ENCODE results near the gene PRSS33. TPM values are rescaled to one million over a fixed set of nuclear protein-coding genes. Genes with fewer than 3 reads are reported as not detected.
A peak's percentile ranks its signal among the peaks of the same experiment; 100 is the strongest.

The PRSS33 gene
- total and polyA plus RNA-seq, 9 of the 15 experiments (the other 6 are each of a cell fraction or from before 2014, with no cell fraction given): not detected

- TF ChIP-seq, protein P1, sequence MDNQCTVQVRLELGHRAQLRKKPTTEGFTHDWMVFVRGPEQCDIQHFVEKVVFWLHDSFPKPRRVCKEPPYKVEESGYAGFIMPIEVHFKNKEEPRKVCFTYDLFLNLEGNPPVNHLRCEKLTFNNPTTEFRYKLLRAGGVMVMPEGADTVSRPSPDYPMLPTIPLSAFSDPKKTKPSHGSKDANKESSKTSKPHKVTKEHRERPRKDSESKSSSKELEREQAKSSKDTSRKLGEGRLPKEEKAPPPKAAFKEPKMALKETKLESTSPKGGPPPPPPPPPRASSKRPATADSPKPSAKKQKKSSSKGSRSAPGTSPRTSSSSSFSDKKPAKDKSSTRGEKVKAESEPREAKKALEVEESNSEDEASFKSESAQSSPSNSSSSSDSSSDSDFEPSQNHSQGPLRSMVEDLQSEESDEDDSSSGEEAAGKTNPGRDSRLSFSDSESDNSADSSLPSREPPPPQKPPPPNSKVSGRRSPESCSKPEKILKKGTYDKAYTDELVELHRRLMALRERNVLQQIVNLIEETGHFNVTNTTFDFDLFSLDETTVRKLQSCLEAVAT (IDR thresholded peaks at IDR 0.05): no peak
- TF ChIP-seq ZNF253 (CRISPR knock-in tag; conservative IDR thresholded peaks at IDR 0.05) (no peak), ASH1L (IDR thresholded peaks at IDR 0.05; ENCODE audit: borderline replicate concordance, low read depth, partially characterized antibody) (no peak), ZNF696 (CRISPR knock-in tag; conservative IDR thresholded peaks at IDR 0.05) (no peak), KDM5B (IDR thresholded peaks at IDR 0.05; ENCODE audit: insufficient replicate concordance, low read depth, low read length) (peak; percentile 36), HES1 (IDR thresholded peaks at IDR 0.05; ENCODE audit: low read depth) (no peak), ZNF511 (CRISPR knock-in tag; IDR thresholded peaks at IDR 0.05) (no peak), ERF (CRISPR knock-in tag; IDR thresholded peaks at IDR 0.05) (no peak), HMG20A (CRISPR knock-in tag; conservative IDR thresholded peaks at IDR 0.05) (no peak)
- TF ChIP-seq, protein P2, sequence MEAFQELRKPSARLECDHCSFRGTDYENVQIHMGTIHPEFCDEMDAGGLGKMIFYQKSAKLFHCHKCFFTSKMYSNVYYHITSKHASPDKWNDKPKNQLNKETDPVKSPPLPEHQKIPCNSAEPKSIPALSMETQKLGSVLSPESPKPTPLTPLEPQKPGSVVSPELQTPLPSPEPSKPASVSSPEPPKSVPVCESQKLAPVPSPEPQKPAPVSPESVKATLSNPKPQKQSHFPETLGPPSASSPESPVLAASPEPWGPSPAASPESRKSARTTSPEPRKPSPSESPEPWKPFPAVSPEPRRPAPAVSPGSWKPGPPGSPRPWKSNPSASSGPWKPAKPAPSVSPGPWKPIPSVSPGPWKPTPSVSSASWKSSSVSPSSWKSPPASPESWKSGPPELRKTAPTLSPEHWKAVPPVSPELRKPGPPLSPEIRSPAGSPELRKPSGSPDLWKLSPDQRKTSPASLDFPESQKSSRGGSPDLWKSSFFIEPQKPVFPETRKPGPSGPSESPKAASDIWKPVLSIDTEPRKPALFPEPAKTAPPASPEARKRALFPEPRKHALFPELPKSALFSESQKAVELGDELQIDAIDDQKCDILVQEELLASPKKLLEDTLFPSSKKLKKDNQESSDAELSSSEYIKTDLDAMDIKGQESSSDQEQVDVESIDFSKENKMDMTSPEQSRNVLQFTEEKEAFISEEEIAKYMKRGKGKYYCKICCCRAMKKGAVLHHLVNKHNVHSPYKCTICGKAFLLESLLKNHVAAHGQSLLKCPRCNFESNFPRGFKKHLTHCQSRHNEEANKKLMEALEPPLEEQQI (IDR thresholded peaks at IDR 0.05): no peak
- TF ChIP-seq, protein P3, sequence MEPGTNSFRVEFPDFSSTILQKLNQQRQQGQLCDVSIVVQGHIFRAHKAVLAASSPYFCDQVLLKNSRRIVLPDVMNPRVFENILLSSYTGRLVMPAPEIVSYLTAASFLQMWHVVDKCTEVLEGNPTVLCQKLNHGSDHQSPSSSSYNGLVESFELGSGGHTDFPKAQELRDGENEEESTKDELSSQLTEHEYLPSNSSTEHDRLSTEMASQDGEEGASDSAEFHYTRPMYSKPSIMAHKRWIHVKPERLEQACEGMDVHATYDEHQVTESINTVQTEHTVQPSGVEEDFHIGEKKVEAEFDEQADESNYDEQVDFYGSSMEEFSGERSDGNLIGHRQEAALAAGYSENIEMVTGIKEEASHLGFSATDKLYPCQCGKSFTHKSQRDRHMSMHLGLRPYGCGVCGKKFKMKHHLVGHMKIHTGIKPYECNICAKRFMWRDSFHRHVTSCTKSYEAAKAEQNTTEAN (CRISPR knock-in tag; IDR thresholded peaks at IDR 0.05): no peak
- TF ChIP-seq, protein P4, sequence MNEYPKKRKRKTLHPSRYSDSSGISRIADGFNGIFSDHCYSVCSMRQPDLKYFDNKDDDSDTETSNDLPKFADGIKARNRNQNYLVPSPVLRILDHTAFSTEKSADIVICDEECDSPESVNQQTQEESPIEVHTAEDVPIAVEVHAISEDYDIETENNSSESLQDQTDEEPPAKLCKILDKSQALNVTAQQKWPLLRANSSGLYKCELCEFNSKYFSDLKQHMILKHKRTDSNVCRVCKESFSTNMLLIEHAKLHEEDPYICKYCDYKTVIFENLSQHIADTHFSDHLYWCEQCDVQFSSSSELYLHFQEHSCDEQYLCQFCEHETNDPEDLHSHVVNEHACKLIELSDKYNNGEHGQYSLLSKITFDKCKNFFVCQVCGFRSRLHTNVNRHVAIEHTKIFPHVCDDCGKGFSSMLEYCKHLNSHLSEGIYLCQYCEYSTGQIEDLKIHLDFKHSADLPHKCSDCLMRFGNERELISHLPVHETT (CRISPR knock-in tag; conservative IDR thresholded peaks at IDR 0.05 in 1 of 2, IDR thresholded peaks at IDR 0.05 in 1 of 2): no peak
Observed at GRCh38 chr16:2817340-2818271, 30.2 kb upstream of the PRSS33 start (continued).

Data from K562 (cell line).